CD4-positive, alpha-beta T cell treated with Interleukin-6 at 100 ng/mL for 8 hours (primary cell): ENCODE results near the gene OTX2.

Experiments
- DNase-seq: peaks from one replicate; pipeline ENCODE4 v3.0.0-alpha.2; 2020; ENCODE audit warnings: mixed read lengths, low spot score

The OTX2 gene

DNA sequence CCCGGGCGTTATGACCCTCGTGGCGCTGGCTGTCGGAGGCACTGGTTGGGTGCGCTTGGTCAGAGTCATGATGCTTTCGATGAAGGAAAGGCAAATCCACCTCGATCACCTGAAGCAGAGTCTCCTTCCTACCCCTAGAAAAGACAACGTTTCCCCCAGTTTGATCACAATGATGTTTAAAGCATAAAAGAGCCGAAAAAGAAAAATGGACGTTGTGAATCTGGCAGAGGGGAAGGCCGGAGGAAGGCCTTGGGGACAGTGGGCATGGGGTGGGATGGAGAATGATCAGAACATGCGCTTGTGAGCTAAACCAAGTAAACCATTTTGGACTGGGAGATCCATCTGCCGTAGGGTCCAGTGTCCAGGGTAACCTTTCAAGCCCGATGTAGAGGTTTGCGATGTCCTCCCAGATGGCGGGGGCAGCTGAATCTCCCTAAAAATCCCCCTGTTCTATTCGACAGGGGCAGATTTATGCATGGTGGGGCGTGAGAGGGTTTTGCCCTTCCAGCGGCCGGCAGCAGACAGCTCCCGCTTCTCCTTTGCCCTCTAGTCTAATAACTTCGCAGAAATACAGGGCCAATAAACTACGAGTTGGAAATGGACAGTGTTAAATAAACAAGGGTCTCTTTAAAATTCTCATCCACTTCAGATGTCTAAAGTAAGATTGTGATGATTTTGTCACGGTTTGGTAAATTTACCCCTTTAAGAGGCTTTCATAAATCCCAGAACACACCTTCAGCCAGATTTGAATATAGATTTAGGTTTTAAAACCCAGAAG lies 2.3 kb upstream of the OTX2 start:
- DNase-seq: no peak

DNA sequence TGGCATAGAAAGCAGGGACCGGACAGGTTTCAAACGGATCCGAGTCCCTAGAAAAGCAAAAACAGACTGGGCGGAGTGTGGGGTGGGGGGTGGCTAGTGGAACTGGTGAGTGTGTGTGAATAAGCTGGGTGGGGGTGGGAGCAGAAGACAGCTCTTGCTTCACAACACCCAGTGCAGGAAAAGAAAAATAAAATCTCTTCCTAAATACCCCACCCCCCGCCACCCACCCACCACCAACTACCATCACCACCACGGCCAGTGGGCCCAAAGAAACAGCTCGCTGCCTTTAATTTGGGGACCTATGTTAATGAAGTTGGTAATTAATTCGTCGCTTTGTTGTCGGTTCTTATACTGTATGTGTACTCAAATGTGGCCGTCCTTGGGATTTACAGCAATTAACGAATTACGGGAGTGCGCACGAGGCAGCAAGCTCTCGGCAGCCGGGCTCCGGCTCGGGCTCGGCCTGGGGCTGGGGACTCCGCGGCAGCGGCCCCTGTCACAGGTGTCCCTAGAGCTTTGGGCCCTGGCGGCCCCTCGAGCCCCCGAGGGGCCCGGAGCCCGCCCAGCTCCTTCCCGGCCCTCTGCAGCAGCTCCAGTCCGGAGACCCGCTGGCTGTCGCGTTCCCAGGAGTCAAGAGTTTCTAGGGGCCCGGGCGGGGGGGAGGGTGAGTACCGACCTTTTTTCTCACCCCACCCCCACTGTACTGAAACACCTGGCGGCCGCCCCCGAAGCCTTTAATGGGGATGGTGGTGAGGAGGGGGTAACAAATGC lies 1.5 kb upstream of the OTX2 start:
- no peak for DNase-seq

DNA sequence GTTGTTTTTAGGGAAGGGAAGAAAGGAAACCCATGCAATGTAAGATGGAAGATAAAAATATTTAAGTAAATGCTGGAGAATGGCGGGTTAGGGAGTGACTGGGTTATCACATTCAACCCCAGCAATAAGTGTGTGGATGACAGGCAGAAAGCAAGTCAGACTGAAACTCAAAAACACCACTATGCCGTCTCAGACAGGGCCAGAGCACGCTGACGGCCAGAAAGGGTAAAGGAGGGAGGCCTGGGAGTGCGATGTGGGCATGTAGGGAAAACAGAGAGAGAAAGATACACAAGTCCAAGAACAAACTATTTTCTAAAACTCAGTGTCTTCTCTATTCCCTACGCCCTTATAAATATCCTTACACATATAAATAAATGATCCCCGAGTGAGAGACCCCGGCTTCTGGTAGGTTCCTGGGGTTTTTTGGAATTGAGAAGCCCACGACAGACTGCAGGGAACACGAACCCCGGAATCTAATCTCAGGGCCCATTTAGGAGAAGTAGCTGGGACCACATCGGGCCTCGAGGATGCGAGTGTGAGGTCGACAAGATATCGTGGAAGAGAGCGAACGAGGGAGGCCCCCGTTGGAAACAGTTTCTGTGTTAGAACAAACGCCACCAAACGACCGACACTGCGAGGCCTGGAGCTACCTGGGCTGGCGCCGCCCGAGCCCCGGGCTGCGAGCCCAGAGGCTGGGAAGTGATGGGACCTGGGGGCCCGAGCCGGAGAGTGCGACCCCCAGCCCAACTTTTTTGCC lies 735 bp upstream of the OTX2 start:
- no peak for DNase-seq

DNA sequence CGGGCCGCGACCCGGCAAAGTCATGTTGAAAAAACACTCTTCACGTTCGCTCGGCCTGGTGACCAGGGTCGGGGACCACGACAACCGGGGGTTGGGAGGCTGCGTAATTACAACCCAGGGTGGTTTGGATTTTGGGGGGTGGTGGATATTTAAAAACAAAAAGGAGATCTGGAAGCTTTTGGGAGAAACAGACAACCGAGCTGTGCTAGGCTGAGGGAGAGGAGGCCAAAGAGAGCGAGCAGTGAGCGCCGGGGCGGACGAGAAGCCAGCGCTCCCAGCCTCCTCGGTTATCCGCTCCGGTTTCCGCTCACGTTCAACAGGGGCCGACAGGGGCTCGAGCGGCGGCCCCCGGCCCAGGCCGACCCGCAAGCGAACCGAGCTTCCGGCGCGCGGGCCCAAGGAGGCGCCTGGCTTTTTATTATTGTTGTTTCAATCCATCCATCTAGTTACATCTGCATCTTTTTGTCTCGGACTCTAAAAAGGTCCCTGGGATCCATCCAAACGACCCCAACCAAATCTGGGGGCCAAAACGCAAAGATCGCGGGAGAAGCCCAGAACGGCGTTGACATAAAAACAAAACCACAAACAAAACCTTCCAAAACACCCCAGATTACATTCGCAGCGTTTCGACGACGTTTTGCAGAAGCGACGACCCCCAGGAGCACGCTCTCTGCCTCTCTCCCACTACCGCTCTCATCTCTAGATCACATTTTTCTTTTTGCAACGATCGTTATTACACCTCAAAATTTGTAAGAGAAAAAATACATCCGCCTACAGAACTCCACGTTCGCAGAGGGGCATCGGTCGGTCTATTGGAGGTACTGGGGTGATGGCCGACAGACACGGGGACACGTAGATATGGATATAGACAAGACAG lies 771 bp downstream of the OTX2 start:
- no peak for DNase-seq

DNA sequence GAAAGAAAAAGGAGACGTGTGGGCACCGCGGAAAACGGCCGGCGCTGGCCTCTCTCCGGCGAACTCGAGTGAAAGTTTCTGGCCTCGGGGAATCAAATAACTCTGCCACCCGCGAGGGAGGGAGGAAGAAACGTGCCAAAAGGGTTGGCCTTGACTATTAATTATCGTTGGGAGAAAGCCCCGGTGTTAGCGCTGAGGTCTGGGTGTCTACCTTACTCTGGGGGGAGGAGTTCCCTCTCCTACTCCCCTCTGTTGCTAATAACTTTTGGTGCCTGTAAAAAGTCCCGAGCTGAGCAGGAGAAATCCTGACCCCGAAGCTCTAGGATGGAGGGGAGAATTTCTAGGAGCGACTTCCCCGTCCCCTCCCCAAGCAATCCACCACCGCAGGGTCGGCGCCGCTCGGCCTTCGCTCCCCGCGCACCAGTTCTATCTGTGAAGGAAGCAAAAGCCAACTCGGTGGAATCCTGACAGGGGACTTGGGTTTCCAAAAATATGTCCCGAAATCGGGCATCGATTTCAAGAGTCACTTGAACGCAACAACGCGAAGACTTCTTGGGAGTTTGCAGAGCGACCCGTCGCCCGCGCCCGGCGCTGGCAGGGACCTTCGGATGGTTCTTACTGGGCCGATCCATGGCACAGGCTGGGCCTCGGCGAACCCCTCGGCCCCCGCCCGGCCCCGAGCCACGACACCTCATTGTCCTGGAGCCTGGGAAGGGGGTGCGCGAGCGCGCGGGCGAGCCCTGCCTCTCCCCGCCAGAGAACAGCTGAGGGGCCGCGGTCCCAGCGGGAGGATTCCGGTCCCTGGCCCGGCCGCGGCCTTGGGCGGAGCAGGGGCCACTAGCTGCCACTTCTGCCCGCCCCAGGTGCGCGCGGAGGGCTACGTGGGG lies 1.7 kb downstream of the OTX2 start:
- no peak for DNase-seq

DNA sequence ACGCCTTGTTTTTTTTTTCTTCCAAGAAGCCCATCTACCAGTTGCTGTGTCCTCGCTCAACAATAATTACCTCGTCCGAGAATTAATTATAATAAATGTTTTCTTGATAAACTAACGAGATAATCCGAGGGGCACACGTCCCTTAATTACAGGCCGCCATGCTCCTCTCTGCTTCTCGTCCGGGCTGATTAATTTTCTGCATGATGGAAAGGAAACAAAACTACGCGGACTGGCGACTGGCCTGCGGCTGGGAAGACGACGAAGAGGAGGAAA lies 2.2 kb downstream of the OTX2 start:
- DNase-seq: no peak

DNA sequence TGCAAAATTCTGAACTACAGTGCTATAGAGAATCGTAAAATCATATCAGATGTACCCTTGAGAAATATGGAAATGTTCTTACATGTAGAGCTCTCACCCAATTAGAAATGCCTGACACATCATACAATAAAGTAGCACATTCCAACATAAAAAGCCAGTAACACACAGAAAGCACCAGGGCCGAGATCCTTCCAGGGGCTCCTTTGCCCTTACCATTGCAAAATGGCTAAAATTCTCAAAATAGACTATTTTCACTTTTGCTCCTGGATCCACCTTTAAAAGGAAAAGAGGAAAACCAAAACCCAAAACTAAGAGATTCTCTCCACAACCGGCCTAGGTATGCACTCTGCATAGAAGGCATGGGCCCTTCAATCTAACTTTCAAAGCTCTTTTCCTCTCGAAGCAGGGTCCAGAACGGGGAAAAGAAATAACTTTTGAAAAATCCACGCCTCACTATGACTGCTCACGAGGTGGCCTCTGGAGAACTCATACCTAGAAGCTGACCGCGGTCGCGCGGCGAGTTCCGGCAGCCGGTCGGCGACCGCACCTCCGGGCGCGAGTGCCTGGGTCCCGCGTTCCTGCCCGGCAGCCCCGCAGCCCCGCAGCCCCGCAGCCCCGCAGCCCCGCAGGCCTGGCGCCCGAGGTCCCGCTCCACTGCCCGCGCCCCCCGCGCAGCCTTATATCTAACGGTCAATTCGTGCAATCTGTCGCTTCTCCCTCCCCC lies 2.7 kb downstream of the OTX2 start:
- DNase-seq: no peak

DNA sequence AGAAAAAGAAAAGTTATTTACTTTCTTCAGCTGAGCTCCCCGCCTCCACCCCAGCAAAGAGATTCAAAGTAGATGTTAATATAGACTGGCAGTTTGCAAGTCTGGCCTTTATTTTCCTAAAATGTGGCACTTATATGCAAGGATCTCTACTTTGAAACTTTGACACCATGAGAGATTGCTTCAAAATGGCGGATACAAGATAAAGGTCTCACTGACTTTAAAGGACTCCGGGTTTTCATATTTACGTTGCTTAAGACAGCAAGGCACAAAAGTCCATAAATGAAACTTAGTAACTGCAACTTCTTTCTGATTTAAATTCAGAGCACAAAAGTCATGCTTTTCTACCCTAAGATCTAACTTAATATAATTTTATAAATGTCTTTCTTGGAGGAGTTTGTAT lies 3.5 kb downstream of the OTX2 start:
- no peak for DNase-seq

DNA sequence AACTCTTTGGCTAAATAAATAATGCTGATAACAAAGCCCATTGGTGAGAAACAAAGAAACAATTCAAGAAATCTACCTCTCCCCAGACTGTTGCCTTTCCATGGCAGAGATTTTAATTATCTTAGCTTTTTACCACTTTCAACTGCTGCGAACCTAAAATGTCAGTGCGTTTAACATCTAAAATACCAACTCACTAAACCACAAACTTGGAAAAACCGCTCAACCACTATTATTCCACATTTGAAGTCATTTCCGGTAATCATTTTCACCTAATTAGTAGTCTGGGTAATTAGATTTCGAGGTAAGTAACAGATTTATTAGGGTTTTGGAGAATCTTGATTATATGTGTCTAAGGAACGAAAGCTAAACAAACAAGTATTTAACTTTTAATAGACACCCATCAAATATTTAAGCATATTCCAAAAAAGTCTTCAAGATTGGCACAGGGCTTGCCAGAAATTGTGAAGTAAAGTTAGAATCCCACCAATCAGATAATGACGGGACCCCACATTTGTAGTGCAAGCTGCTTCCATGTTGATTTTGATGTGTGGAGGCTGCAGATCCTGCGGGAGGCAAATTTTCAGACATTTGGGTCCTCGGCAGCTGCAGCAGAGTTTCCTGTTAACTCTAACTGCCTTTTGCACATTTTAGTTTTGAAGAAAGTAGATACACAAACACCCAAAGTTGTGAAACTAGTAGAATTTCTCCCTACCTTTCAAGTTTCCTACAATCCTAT lies 4.1 kb downstream of the OTX2 start:
- DNase-seq: no peak

DNA sequence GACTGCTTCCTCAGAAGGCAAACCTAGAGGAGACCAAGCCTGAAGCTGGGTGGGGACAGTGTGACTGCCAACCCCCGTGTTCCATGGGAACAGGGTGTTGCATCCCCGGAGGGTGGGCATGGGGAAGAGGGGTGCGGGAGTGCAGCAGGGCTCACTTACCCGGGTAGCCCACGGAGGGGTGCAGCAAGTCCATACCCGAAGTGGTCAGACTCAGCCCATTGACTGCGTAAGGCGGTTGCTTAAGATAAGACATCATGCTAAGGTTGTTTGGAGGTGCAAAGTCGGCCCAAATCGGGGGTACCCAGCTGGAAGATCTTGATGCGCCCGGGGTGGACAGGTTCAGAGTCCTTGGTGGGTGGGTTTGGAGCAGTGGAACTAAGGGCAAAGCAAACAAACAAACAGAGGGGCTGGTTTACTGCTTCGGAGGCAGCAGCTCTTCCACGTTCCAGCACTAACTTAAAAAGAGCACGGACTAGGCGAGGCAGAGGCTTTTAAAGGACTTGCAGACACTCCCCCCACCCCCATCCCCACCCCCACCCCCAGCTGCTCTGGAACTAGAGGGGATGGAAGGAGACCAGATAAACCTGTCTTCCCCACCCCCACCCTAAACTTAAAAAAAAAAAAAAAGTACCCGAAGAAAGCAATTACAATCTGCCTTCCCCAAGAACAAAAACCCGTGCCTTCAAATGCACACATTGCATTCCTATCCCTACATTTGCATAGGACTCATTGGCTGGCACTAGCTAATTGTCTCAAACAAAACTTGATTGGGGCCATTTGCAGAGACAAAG lies 4.9 kb downstream of the OTX2 start:
- DNase-seq: no peak

DNA sequence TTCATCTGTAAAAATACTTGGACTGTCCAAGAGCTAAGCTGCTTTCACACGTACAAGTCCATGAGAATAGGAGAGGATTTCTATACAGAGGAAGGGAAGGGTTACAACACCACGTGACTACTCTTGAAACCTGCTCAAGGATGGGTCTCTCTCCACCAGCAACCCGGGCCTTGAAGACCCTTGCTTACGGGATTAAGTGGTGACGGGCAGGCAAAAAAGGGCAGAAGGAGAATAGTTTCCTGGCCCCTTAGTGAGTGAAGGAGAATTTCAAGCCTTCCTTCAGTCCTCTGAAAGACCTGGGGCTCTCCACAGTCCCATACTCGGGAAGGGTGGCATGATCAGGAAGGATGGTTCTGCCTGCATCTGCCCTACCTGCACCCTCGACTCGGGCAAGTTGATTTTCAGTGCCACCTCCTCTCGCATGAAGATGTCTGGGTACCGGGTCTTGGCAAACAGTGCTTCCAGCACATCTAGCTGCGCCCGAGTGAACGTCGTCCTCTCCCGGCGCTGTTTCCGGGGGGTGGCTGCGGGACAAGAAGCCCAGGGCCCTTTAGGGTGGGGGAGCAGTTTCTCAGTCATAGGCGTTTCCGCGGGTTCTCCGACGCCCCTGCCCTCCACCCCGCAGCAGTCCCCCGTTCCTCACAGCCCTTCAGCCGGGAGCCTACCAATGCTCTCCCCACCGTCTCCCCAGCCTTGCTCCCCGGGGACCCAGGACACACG lies 6.3 kb downstream of the OTX2 start:
- no peak for DNase-seq

DNA sequence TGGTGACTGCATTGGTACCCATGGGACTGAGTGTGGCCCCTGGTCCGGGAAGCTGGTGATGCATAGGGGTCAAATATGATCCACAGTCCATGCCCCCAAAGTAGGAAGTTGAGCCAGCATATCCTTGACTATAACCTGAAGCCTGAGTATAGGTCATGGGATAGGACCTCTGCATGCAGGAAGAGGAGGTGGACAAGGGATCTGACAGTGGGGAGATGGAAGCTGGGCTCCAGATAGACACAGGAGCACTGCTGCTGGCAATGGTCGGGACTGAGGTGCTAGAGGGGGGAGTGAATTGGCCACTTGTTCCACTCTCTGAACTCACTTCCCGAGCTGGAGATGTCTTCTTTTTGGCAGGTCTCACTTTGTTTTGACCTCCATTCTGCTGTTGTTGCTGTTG lies 8.4 kb downstream of the OTX2 start:
- DNase-seq: no peak

DNA sequence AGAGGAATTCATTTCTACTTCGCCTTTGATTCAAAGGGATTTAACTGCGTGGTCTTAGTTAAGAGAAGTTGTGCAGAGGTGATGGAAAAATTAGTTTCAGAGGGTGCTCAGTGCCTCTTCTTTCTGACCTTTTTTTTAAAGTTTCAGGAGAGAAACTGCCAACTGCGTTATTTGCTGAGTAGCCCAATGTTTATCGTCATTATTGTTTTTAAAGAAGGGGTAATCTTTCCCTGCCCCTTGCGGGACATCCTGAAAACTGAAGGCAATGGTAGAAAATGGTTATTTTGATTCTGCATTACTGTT lies 11.0 kb downstream of the OTX2 start:
- no peak for DNase-seq

DNA sequence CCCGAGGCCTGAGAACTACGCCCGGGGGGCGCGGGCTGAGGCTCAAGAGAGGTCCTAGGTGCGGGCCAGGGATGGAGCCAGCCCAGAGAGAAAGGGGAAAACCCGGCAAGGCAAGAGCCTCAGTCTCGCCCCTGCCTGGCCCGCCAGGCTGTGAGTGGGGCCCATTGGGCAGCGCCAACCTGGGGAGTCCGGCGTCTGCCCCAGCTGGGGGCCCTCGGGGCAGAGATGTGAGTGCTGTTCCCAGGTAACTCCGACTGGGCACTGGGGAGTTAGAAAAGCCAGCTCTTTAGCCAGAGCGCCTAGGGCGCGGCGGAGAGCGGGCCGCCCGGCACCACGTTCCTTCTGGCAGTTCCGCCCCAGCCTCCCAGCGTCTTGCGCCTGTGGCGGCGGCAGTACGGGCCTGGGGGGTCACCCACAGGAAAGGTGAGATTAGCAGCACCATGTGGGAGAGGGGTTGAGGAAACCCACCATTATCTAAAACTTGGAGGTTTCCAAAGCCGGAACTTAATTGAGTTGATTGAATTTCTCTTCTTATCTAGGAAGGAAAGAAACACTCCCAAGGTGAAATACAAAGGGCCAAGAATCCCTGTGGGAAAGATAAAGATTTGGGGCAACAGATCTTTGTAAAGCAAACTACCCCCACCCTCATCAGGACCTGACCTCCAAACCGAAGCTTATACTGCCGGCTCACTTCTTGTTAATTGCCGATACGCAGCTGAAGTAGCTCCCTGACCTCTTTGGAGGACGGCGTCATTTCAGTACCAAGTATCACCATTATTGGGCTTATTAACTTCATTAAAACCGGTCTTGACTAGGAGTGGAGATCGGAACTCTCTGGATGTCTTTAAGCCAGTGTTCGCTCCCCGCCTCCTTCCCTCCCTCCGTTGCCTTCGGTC lies 11.6 kb downstream of the OTX2 start:
- DNase-seq: no peak

DNA sequence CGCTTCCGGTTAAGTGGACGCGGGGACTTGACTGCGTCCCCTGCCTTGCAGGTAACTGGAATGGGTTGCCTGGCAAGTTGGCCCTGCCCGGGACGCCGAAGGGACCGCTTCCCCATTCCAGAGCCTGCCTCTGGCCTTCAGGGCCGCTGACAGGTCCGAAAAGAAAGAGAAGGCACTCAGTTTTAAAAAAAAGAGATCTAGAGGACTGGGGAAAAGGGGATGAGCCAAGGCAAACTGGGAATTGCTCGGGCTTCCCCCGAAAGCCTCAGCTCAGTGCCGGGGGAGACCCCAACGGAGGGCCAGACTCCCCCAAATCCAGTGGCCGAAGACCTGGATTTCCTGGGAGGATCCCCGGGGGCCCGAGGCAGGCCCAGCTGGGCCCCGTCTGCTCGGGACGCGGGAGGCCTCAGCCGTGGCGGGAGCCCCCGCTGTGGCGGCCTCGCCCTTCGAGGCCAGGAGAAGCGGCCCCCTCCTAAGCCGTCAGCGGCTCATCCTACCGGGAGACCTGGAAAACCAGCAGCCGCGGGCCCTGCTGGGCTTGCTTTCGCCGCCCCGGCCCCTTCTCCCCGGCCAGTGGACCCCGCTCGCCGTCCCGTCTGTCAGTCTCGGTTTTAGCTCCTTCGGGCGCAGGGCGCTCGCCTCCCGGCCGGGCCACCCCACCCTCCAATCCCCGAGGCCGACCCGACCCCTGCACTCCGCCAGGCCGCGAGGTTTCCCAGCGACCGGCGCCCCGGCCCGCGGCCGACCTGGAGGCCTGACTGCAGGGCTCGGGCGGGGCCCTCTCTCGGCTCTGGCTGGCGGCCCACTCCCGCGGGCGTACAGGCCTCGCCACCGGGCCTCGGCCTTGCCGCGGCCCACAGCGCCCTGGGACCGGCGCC lies 12.5 kb downstream of the OTX2 start:
- DNase-seq: no peak

DNA sequence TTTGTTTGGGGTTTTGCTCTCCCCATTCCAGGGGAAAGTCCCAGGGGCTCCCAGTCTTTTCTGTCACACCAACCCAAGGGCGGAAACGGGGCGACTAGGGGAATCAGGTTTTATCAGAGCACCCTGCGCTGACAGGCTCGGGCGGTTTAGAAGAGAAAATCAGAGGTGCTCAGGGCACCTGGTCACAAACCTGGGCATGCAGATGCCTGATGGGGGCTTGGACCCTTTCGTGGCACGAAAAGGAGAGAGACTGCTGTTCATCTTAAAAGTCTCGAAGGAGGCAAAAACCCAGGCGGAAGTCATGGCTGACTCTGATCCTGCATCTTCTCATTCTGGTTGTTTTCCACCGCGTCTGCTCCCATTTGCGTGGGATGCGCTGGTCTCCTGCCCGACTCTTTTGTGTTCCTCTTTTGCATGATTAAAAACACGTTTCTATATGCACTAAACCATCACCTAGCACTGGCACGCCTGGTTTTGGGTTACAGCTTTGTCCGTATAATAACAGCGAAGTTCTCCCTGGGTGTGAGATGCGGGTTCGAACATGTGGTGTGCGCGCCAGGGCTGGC lies 13.2 kb downstream of the OTX2 start:
- DNase-seq: no peak
